Activated CD8-positive, alpha-beta T cell treated with anti-CD3 and anti-CD28 coated beads for 36 hours (primary cell): Measurements from ENCODE around the gene IL32. TPM values are rescaled to one million over a fixed set of nuclear protein-coding genes. Genes with fewer than 3 reads are reported as not detected.

ENCODE experiments used
- ATAC-seq: fragments of 200-7000 bp; cut with Tn5 transposase; one replicate; pipeline ENCODE4 v1.10.0; 2021; ENCODE audit warnings: mild to moderate bottlenecking, moderate library complexity
- CTCF ChIA-PET: fragments of 350-600 bp; sonication (Branson Sonifier 250); formaldehyde crosslinking; loops from one replicate; lab custom pipeline; 2021; ENCODE audit warnings: antibody characterized with exemption; lab: Charles Lee
- POLR2A ChIA-PET: fragments of 350-600 bp; sonication (Branson Sonifier 250); formaldehyde crosslinking; loops from one replicate; lab custom pipeline; 2021; ENCODE audit warnings: antibody characterized with exemption; lab: Charles Lee
- DNase-seq: peaks from one replicate; pipeline ENCODE4 v3.0.0-alpha.2; 2020
- H3K27ac Mint-ChIP-seq: one replicate; pipeline ENCODE4 v1.8.0; 2021; ENCODE audit warnings: mild to moderate bottlenecking, mixed read lengths
- H3K27me3 Mint-ChIP-seq: one replicate; pipeline ENCODE4 v1.8.0; 2021; ENCODE audit warnings: mixed read lengths
- H3K36me3 Mint-ChIP-seq: one replicate; pipeline ENCODE4 v1.8.0; 2021; ENCODE audit warnings: low read depth, mixed read lengths
- H3K4me1 Mint-ChIP-seq: one replicate; pipeline ENCODE4 v1.8.0; 2021; ENCODE audit warnings: low read depth, mixed read lengths
- H3K4me3 Mint-ChIP-seq: one replicate; pipeline ENCODE4 v1.8.0; 2021; ENCODE audit warnings: mild to moderate bottlenecking, moderate library complexity, mixed read lengths
- H3K9me3 Mint-ChIP-seq: one replicate; pipeline ENCODE4 v1.8.0; 2021; ENCODE audit warnings: mixed read lengths
- CTCF ChIP-seq: fragments of 200-600 bp; IDR thresholded peaks from one replicate; pipeline ENCODE4 v1.8.0; 2022; ENCODE audit warnings: antibody characterized with exemption, mild to moderate bottlenecking
- intact Hi-C: fragments of 100-400 bp; cut with micrococcal nuclease; formaldehyde crosslinking; loops from one replicate; pipeline ENCODE4 v1.10.0; 2022
- total RNA-seq, 2 experiments: library from RNA; stranded (reverse); gene quantifications; one replicate each; pipeline ENCODE4 v1.2.3, GENCODE V29; 2021

IL32 gene
- total RNA-seq, 2 experiments from 2014 or later: 971 to 974 TPM

DNA sequence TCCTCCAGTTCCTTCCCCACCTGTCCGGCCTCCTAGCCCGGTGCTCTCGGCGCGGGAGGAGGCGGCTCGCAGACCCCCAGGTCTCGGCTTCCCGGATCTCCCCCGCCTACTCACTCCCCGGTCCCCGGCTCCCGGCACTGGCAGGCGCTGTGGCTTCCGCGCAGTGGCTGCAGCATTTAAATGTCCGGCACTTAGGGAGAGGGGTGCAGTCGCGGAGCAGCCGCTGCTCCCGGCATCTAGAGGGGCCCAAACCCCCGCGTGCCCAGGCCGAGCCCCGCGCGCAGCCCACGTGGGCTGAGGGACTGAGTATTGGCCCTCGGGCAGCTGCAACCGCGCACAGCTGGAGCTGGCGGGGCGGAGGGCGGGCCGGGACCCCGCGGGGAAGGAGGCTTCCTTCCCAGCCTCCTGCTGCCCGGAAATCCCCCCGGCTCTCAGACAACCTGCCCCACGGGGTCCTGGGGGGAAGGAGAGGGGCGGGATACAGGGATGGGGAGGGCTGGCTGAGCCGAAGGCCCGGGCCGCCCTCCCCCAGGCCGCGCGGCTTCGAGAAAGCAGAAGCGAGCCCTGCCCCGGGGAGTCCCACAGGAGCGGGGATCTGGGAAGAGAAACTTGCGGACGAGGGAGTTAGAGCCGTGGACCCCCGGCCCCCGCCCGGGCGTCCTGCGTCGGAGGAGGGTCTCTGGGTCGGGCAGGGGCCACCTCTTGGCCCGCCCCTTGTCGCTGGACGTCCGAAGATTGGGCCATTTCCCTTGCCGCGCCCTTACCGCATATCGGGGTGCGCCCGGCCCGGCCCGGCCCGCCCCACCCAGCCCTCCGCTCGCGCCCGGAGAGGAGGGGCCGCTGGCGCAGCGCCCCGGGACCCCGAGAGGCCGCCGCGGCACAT is 19.4 kb upstream of the IL32 start, which contains the start of gene MMP25:
TSS of gene MMP25 (plus strand) at position 804 of the 883 bp plus-strand sequence. CDS start 357 bp downstream, outside the sequence.
- H3K9me3 Mint-ChIP-seq: no peaks in the 10 kb centered on the region
- POLR2A ChIA-PET: interaction anchor here (1.4 kb wide), 1 partner anchor 14 kb away, joined by 5 read pairs; no protein-coding TSS in a partner anchor
- CTCF ChIA-PET: interaction anchor here (0.7 to 4.5 kb wide), 5 partner anchors 13 to 84 kb away, joined by 3 to 64 read pairs (median 6); no protein-coding TSS in a partner anchor
- no peak for TF ChIP-seq CTCF
- H3K36me3 Mint-ChIP-seq: no peaks in the 10 kb centered on the region
- H3K27me3 Mint-ChIP-seq: peaks cover 37% of the 10 kb centered on the region
- H3K4me3 Mint-ChIP-seq: peak within 1 kb of the TSS; percentile 69
- no peak for DNase-seq
- peak; percentile 41 for ATAC-seq
- peaks cover 15% of the 10 kb centered on the region for H3K4me1 Mint-ChIP-seq
- H3K27ac Mint-ChIP-seq: peak within 1 kb of the TSS; percentile 15
- intact Hi-C loops: no loop called here

- POLR2A ChIA-PET: interaction anchor here (0.8 to 2.2 kb wide), 5 partner anchors 10 to 19 kb away, joined by 3 to 7 read pairs (median 6); no protein-coding TSS in a partner anchor
- peak overlapping the region; percentile 38 for H3K4me3 Mint-ChIP-seq
Observed at GRCh38 chr16:3046641-3047386, 18.6 kb upstream of the IL32 start.

DNA sequence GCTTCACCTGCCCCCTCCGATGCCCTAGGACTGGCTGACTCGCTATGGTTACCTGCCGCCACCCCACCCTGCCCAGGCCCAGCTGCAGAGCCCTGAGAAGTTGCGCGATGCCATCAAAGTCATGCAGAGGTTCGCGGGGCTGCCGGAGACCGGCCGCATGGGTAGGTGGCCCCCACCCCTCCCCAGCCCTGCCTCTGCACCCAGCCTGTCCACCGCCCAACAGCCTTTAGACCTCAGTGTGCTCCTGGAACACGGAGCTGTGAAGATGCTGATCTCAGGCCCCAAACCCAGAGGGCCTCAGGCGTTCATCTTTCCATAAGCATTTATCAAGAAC is 18.1 kb upstream of the IL32 start:
- H3K4me3 Mint-ChIP-seq: no peak overlapping the region

More at GRCh38 chr16:3046641-3047386, 18.6 kb upstream of the IL32 start:
- DNase-seq: peak; percentile 32
- ATAC-seq: peak; percentile 38
- Mint-ChIP-seq H3K36me3 (no peaks in the 10 kb centered on the region), H3K9me3 (no peaks in the 10 kb centered on the region), H3K27me3 (peaks cover 34% of the 10 kb centered on the region), H3K4me1 (peaks cover 19% of the 10 kb centered on the region), H3K27ac (no peak overlapping the region)
- CTCF ChIA-PET: interaction anchor here (1.9 to 6.0 kb wide), 2 partner anchors 16 to 83 kb away, joined by 16 to 99 read pairs; no protein-coding TSS in a partner anchor
- intact Hi-C loops: no loop called here
- TF ChIP-seq CTCF: no peak

GRCh38 chr16:3049921-3050481 is 15.4 kb upstream of the IL32 start:
- H3K36me3 Mint-ChIP-seq: peaks cover 14% of the 10 kb centered on the region
- H3K27me3 Mint-ChIP-seq: peaks cover 15% of the 10 kb centered on the region
- intact Hi-C loops: no loop called here
- CTCF ChIA-PET: interaction anchor here (1.6 to 6.0 kb wide), 3 partner anchors 9 to 80 kb away, joined by 4 to 99 read pairs (median 36); no protein-coding TSS in a partner anchor
- H3K9me3 Mint-ChIP-seq: no peaks in the 10 kb centered on the region
- ATAC-seq: no peak
- H3K27ac Mint-ChIP-seq: no peak overlapping the region
- no peak overlapping the region for H3K4me3 Mint-ChIP-seq
- no peak for TF ChIP-seq CTCF
- POLR2A ChIA-PET: interaction anchor here (1.3 to 2.8 kb wide), 3 partner anchors 9 to 49 kb away, joined by 4 to 9 read pairs (median 9); no protein-coding TSS in a partner anchor
- H3K4me1 Mint-ChIP-seq: peaks cover 30% of the 10 kb centered on the region
- no peak for DNase-seq

More for the DNA sequence above, 18.1 kb upstream of the IL32 start:
- intact Hi-C loops: no loop called here
- Mint-ChIP-seq H3K27ac (no peak overlapping the region), H3K27me3 (peaks cover 30% of the 10 kb centered on the region), H3K4me1 (peaks cover 21% of the 10 kb centered on the region), H3K36me3 (peaks cover 2% of the 10 kb centered on the region), H3K9me3 (no peaks in the 10 kb centered on the region)
- POLR2A ChIA-PET: interaction anchor here (0.5 to 2.2 kb wide), 9 partner anchors 8 to 41 kb away, joined by 3 to 7 read pairs (median 5); partner anchors contain the start of gene TNFRSF12A
- no peak for TF ChIP-seq CTCF
- DNase-seq (no peak), ATAC-seq (no peak)
- CTCF ChIA-PET: interaction anchor here (1.2 to 6.0 kb wide), 4 partner anchors 12 to 82 kb away, joined by 4 to 99 read pairs (median 26); no protein-coding TSS in a partner anchor
